ENCODE measurements around the gene IL1RAPL2.

The IL1RAPL2 gene

GRCh38 chrX:105424729-105425128 is 858.7 kb downstream of the IL1RAPL2 start (continued):
- TF ChIP-seq, protein P1, sequence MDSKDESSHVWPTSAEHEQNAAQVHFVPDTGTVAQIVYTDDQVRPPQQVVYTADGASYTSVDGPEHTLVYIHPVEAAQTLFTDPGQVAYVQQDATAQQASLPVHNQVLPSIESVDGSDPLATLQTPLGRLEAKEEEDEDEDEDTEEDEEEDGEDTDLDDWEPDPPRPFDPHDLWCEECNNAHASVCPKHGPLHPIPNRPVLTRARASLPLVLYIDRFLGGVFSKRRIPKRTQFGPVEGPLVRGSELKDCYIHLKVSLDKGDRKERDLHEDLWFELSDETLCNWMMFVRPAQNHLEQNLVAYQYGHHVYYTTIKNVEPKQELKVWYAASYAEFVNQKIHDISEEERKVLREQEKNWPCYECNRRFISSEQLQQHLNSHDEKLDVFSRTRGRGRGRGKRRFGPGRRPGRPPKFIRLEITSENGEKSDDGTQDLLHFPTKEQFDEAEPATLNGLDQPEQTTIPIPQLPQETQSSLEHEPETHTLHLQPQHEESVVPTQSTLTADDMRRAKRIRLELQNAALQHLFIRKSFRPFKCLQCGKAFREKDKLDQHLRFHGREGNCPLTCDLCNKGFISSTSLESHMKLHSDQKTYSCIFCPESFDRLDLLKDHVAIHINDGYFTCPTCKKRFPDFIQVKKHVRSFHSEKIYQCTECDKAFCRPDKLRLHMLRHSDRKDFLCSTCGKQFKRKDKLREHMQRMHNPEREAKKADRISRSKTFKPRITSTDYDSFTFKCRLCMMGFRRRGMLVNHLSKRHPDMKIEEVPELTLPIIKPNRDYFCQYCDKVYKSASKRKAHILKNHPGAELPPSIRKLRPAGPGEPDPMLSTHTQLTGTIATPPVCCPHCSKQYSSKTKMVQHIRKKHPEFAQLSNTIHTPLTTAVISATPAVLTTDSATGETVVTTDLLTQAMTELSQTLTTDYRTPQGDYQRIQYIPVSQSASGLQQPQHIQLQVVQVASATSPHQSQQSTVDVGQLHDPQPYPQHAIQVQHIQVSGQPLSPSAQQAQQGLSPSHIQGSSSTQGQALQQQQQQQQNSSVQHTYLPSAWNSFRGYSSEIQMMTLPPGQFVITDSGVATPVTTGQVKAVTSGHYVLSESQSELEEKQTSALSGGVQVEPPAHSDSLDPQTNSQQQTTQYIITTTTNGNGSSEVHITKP (tag by site-specific recombination; IDR thresholded peaks at IDR 0.05) = no peak
- TF ChIP-seq ZNF48 (tag by site-specific recombination; IDR thresholded peaks at IDR 0.05) (no peak), SP3 (tag by site-specific recombination; IDR thresholded peaks at IDR 0.05) (no peak), ZNF416 (tag by site-specific recombination; IDR thresholded peaks at IDR 0.05) (no peak), ZNF404 (tag by site-specific recombination; IDR thresholded peaks at IDR 0.05) (no peak)
- TF ChIP-seq, protein P2, sequence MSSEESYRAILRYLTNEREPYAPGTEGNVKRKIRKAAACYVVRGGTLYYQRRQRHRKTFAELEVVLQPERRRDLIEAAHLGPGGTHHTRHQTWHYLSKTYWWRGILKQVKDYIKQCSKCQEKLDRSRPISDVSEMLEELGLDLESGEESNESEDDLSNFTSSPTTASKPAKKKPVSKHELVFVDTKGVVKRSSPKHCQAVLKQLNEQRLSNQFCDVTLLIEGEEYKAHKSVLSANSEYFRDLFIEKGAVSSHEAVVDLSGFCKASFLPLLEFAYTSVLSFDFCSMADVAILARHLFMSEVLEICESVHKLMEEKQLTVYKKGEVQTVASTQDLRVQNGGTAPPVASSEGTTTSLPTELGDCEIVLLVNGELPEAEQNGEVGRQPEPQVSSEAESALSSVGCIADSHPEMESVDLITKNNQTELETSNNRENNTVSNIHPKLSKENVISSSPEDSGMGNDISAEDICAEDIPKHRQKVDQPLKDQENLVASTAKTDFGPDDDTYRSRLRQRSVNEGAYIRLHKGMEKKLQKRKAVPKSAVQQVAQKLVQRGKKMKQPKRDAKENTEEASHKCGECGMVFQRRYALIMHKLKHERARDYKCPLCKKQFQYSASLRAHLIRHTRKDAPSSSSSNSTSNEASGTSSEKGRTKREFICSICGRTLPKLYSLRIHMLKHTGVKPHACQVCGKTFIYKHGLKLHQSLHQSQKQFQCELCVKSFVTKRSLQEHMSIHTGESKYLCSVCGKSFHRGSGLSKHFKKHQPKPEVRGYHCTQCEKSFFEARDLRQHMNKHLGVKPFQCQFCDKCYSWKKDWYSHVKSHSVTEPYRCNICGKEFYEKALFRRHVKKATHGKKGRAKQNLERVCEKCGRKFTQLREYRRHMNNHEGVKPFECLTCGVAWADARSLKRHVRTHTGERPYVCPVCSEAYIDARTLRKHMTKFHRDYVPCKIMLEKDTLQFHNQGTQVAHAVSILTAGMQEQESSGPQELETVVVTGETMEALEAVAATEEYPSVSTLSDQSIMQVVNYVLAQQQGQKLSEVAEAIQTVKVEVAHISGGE (tag by site-specific recombination; conservative IDR thresholded peaks at IDR 0.05; ENCODE audit: low read depth) = no peak

- Histone ChIP-seq H3K36me3 (ENCODE audit: control insufficient read depth in 2 of 2, insufficient read depth in 1 of 2, low read length in 2 of 2) (no peaks in the 10 kb centered on the region), H3K9me3 (ENCODE audit: control insufficient read depth, insufficient read depth, low read depth, low read length) (no peaks in the 10 kb centered on the region), H3K27ac (ENCODE audit: extremely low read depth, low read depth, low read length) (no peak overlapping the region), H3K4me1 (ENCODE audit: control insufficient read depth, insufficient read depth, low read length) (no peaks in the 10 kb centered on the region), H3K4me3 (ENCODE audit: low read depth, low read length) (no peak overlapping the region)
- CTCF ChIA-PET = no interaction called here
- TF ChIP-seq ZNF768 (tag by site-specific recombination; IDR thresholded peaks at IDR 0.05) (no peak), ZNF214 (tag by site-specific recombination; IDR thresholded peaks at IDR 0.05; ENCODE audit: borderline replicate concordance) (no peak), ZNF585B (tag by site-specific recombination; IDR thresholded peaks at IDR 0.05) (no peak), ZNF521 (tag by site-specific recombination; IDR thresholded peaks at IDR 0.05) (no peak), ZNF121 (tag by site-specific recombination; IDR thresholded peaks at IDR 0.05) (no peak), ZNF837 (tag by site-specific recombination; IDR thresholded peaks at IDR 0.05) (no peak), ATF2 (tag by site-specific recombination; IDR thresholded peaks at IDR 0.05; ENCODE audit: low read depth) (no peak), ZNF148 (tag by site-specific recombination; IDR thresholded peaks at IDR 0.05; ENCODE audit: borderline replicate concordance) (no peak), ZNF169 (tag by site-specific recombination; IDR thresholded peaks at IDR 0.05) (no peak), KLF7 (tag by site-specific recombination; IDR thresholded peaks at IDR 0.05; ENCODE audit: borderline replicate concordance) (no peak), ZNF610 (tag by site-specific recombination; IDR thresholded peaks at IDR 0.05; ENCODE audit: borderline replicate concordance) (no peak), ZNF629 (tag by site-specific recombination; IDR thresholded peaks at IDR 0.05) (no peak), ZNF76 (tag by site-specific recombination; IDR thresholded peaks at IDR 0.05; ENCODE audit: borderline replicate concordance, low read depth) (no peak), GLIS1 (tag by site-specific recombination; IDR thresholded peaks at IDR 0.05) (no peak), REST (tag by site-specific recombination; IDR thresholded peaks at IDR 0.05) (no peak)
- POLR2A ChIA-PET = no interaction called here
These were observed 885.4 kb downstream of the IL1RAPL2 start for GRCh38 chrX:105451401-105451800.

Measured in HEK293 (cell line).